GM10266 (cell line): ENCODE data around the gene ABCA2.

Experiments used
- DNase-seq: peaks from one replicate; pipeline ENCODE4 v3.0.0; 2012; ENCODE audit errors: extremely low spot score
- CTCF ChIP-seq: IDR thresholded peaks from 2 replicates; pipeline ENCODE4 v1.5.1; 2012; ENCODE audit warnings: mild to moderate bottlenecking, low read depth; ENCODE audit not compliant: control insufficient read depth, insufficient read depth; ENCODE audit errors: missing control alignments

ABCA2 gene

GRCh38 chr9:136964171-136964689 lies 63.8 kb downstream of the ABCA2 start:
- no peak for DNase-seq

GRCh38 chr9:136963751-136964150 lies 64.3 kb downstream of the ABCA2 start:
- DNase-seq: no peak
- no peak for TF ChIP-seq CTCF

More at GRCh38 chr9:136964171-136964689, 63.8 kb downstream of the ABCA2 start:
- no peak for TF ChIP-seq CTCF

GRCh38 chr9:136963341-136963740 lies 64.7 kb downstream of the ABCA2 start:
- DNase-seq: no peak
- no peak for TF ChIP-seq CTCF

- no peak for TF ChIP-seq CTCF
- no peak for DNase-seq
Observed at GRCh38 chr9:136962701-136963248, 65.3 kb downstream of the ABCA2 start.

- TF ChIP-seq CTCF: no peak
- DNase-seq: no peak
Observed at GRCh38 chr9:136962163-136962562, 65.9 kb downstream of the ABCA2 start.

- TF ChIP-seq CTCF: no peak
- no peak for DNase-seq
Observed at GRCh38 chr9:136961279-136962065, 66.6 kb downstream of the ABCA2 start.

GRCh38 chr9:136960938-136961275 lies 67.1 kb downstream of the ABCA2 start:
- TF ChIP-seq CTCF: no peak
- no peak for DNase-seq
